Loucy (cell line): Measurements from ENCODE around the gene LINC00237.

ENCODE experiments used
- EZH2phosphoT487 ChIP-seq: fragments of 200-600 bp; IDR thresholded peaks from 2 replicates; pipeline ENCODE4 v1.6.1; 2018; ENCODE audit warnings: antibody characterized with exemption, mild to moderate bottlenecking, moderate library complexity, borderline replicate concordance
- TF ChIP-seq, protein P1 (sequence below): fragments of 200-600 bp; sonication (generic); conservative IDR thresholded peaks from 2 replicates; pipeline ENCODE4 v1.5.1; 2014; ENCODE audit warnings: mild to moderate bottlenecking, antibody characterized with exemption, low read length

DNA sequence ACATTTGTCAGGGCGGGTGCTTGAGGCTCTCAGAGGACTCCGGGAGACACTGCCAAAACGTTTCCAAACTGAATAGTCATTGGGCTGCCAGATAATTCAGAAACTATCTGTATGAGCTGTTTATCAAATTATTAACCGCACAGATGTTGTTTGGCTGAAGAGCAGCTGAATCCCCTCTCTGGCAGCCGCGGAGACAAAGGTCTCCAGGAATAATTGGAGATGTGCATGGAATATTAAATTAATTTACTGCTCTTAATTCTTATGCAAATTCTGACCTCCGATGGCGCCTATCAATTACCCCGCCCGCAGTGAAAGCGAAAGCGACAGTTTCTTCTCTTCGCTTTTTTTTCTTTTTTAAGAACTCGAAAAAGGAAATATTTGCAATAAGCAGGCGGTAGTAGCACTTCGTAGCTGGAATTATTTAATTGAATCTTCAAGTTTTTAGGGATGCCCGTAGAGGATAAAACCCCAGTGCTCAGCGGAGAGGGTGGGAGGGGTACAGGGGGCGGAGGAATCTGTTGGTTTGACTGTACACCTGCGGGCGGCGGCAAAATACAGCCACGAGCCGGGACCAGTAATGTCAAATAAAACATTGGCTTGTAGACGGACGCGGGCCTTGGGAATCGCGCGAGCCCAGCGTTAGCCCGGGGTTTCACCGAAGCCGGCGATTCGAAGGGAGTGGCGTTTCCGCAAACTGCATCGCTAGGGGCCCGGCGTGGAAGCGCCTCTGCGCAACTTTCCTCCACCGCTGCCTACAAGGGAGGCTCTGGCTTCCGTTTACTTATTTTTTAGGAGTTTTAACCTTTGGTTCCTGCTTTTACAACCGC lies 6.2 kb downstream of the LINC00237 start:
- TF ChIP-seq, protein P1, sequence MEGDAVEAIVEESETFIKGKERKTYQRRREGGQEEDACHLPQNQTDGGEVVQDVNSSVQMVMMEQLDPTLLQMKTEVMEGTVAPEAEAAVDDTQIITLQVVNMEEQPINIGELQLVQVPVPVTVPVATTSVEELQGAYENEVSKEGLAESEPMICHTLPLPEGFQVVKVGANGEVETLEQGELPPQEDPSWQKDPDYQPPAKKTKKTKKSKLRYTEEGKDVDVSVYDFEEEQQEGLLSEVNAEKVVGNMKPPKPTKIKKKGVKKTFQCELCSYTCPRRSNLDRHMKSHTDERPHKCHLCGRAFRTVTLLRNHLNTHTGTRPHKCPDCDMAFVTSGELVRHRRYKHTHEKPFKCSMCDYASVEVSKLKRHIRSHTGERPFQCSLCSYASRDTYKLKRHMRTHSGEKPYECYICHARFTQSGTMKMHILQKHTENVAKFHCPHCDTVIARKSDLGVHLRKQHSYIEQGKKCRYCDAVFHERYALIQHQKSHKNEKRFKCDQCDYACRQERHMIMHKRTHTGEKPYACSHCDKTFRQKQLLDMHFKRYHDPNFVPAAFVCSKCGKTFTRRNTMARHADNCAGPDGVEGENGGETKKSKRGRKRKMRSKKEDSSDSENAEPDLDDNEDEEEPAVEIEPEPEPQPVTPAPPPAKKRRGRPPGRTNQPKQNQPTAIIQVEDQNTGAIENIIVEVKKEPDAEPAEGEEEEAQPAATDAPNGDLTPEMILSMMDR: no peak
- TF ChIP-seq EZH2phosphoT487: no peak
